ENCODE data around the gene DUS1L. TPM values are rescaled to one million over a fixed set of nuclear protein-coding genes. Genes with fewer than 3 reads are reported as not detected.

DUS1L gene
- total and polyA plus RNA-seq, 2 donors (not counting 1 experiment from before 2014, with no cell fraction given), result 109 to 241 TPM

GRCh38 chr17:82083533-82084359 lies 18.1 kb upstream of the DUS1L start:
- no peak for DNase-seq
- Mint-ChIP-seq H3K9me3 (ENCODE audit: insufficient read depth) (no peaks in the 10 kb centered on the region), H3K4me3 (no peak overlapping the region), H3K27ac (no peak overlapping the region), H3K27me3 (no peaks in the 10 kb centered on the region), H3K4me1 (no peaks in the 10 kb centered on the region)
- Histone ChIP-seq H3K36me3 (replicated peaks in 1 of 2; ENCODE audit: control extremely low read depth in 1 of 2, control insufficient read depth in 1 of 2, extremely low read depth in 1 of 2, insufficient read depth in 2 of 2, low read length in 1 of 2) (peaks cover 0 to 65% of the 10 kb centered on the region in 2 experiments), H3K27me3 (replicated peaks in 1 of 4; ENCODE audit: control extremely low read depth in 1 of 4, control insufficient read depth in 3 of 4, insufficient read depth in 4 of 4, low read length in 3 of 4) (no peaks in the 10 kb centered on the region), H3K27ac (ENCODE audit: low read length in 2 of 2) (no peak overlapping the region), H3K4me2 (replicated peaks; ENCODE audit: low read depth, low read length, poor library complexity, severe bottlenecking) (no peak overlapping the region), H3K79me2 (ENCODE audit: control insufficient read depth, insufficient read depth, low read length) (no peaks in the 10 kb centered on the region), H3K4me3 (ENCODE audit: control extremely low read depth in 1 of 5, extremely low read depth in 1 of 5, insufficient read depth in 1 of 5, low read depth in 2 of 5, low read length in 4 of 5) (no peak overlapping the region), H3K4me1 (ENCODE audit: control insufficient read depth in 2 of 2, insufficient read depth in 2 of 2, low read length in 2 of 2) (no peaks in the 10 kb centered on the region), H3K9ac (ENCODE audit: low read length) (no peak overlapping the region), H3K9me3 (ENCODE audit: control extremely low read depth in 1 of 3, control insufficient read depth in 2 of 3, insufficient read depth in 1 of 3, low read length in 2 of 3) (no peaks in the 10 kb centered on the region), H2AFZ (ENCODE audit: insufficient read depth, low read depth, low read length, poor library complexity, severe bottlenecking) (no peak overlapping the region), H4K20me1 (ENCODE audit: control insufficient read depth, insufficient read depth, low read length, poor library complexity, severe bottlenecking) (no peaks in the 10 kb centered on the region)
- ChIA-PET POLR2A (no interaction called here), CTCF (no interaction called here)
- intact Hi-C loops (cut with micrococcal nuclease), result no loop called here
- WGBS (ENCODE audit: insufficient coverage), result 94% methylated on average over 54 of the region's 55 CpGs
- no peak for ATAC-seq (ENCODE audit: low read depth)
- TF ChIP-seq CTCF (IDR thresholded peaks at IDR 0.05) (no peak), EZH2 (IDR thresholded peaks at IDR 0.05; ENCODE audit: borderline replicate concordance, insufficient read depth, low read depth, low read length, poor library complexity, severe bottlenecking) (no peak)

DNA sequence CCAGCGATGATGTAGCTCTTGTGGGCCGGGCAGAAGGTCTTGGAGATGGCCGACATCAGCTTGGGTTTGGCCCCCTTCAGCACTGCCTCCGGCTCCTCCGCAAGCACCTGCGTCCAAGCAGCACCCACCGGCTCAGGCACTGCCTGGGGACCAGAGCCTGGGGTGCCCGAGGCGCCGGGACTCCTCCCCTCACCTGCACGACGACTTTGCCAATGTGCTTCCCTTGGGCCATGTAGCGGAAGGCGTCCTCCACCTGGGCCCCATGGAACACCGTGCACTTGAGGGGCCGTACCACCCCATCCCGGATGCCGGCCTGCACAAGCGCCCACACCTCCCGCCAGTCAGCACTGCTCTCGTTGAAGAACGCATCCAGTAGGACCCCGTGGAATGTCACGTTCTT lies 17.4 kb upstream of the DUS1L start:
- no peaks in the 10 kb centered on the region for H3K9me3 Mint-ChIP-seq (ENCODE audit: insufficient read depth)
- POLR2A ChIA-PET, result no interaction called here
- no peak overlapping the region for H2AFZ ChIP-seq (ENCODE audit: insufficient read depth, low read depth, low read length, poor library complexity, severe bottlenecking)
- H3K4me2 ChIP-seq (replicated peaks; ENCODE audit: low read depth, low read length, poor library complexity, severe bottlenecking), result no peak overlapping the region
- intact Hi-C loops (cut with micrococcal nuclease), result no loop called here
- H3K79me2 ChIP-seq (ENCODE audit: control insufficient read depth, insufficient read depth, low read length), result no peaks in the 10 kb centered on the region
- ATAC-seq (ENCODE audit: low read depth), result no peak
- H3K4me3 Mint-ChIP-seq, result no peak overlapping the region
- no peaks in the 10 kb centered on the region for H3K4me1 ChIP-seq (ENCODE audit: control insufficient read depth in 2 of 2, insufficient read depth in 2 of 2, low read length in 2 of 2)
- no peaks in the 10 kb centered on the region for H3K4me1 Mint-ChIP-seq
- no peaks in the 10 kb centered on the region for H4K20me1 ChIP-seq (ENCODE audit: control insufficient read depth, insufficient read depth, low read length, poor library complexity, severe bottlenecking)
- H3K9me3 ChIP-seq (ENCODE audit: control extremely low read depth in 1 of 3, control insufficient read depth in 2 of 3, insufficient read depth in 1 of 3, low read length in 2 of 3), result no peaks in the 10 kb centered on the region
- no peak overlapping the region for H3K27ac Mint-ChIP-seq
- TF ChIP-seq EZH2 (IDR thresholded peaks at IDR 0.05; ENCODE audit: borderline replicate concordance, insufficient read depth, low read depth, low read length, poor library complexity, severe bottlenecking) (no peak), CTCF (IDR thresholded peaks at IDR 0.05) (no peak)
- 99% methylated on average over 24 of the region's 24 CpGs for WGBS (ENCODE audit: insufficient coverage)
- DNase-seq, result no peak
- peaks cover 0 to 58% of the 10 kb centered on the region in 2 experiments for H3K36me3 ChIP-seq (replicated peaks in 1 of 2; ENCODE audit: control extremely low read depth in 1 of 2, control insufficient read depth in 1 of 2, extremely low read depth in 1 of 2, insufficient read depth in 2 of 2, low read length in 1 of 2)
- H3K27me3 ChIP-seq (replicated peaks in 1 of 4; ENCODE audit: control extremely low read depth in 1 of 4, control insufficient read depth in 3 of 4, insufficient read depth in 4 of 4, low read length in 3 of 4), result no peaks in the 10 kb centered on the region
- H3K9ac ChIP-seq (ENCODE audit: low read length), result no peak overlapping the region
- H3K27ac ChIP-seq (ENCODE audit: low read length in 2 of 2), result no peak overlapping the region
- no peak overlapping the region for H3K4me3 ChIP-seq (ENCODE audit: control extremely low read depth in 1 of 5, extremely low read depth in 1 of 5, insufficient read depth in 1 of 5, low read depth in 2 of 5, low read length in 4 of 5)
- H3K27me3 Mint-ChIP-seq, result no peaks in the 10 kb centered on the region
- CTCF ChIA-PET, result no interaction called here
